ENCODE results near the gene TOMM20.

DNA sequence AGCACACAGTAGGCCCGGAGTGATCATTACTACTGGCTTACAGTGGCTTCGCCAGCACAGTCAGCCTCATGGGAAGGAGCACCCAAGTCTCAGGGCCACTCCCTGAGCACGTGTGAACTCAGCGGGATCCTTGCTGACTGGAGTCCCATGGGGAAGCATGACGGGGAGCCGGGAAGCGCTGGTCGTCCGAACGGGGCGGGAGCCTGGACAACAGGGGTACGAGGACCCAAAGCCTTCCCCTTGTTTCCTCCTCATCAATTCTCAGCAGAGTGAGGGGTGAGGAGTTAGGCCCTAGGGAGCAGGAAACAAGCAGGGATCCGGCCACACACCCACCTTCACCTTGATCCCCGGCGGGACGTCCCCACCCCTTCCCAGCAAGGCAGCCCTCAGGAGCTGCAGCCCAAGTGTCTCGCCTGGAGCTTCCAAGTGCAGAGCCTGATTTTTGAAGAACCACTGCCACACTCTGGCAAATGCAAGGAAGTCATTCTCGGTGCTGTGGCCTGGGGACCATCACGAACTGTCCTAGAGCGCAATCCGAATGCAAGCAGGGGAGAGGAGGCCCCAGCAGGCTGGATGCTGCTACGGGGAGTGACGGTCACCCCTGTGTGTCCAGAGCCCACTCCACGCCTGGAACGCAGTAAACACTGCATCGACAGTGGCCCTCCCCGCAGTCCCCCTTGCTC is 35.5 kb downstream of the TOMM20 start:
- TF ChIP-seq PREB (CRISPR knock-in tag; IDR thresholded peaks at IDR 0.05; ENCODE audit: borderline replicate concordance) (no peak), OVOL2 (CRISPR knock-in tag; IDR thresholded peaks at IDR 0.05; ENCODE audit: borderline replicate concordance) (no peak), ZNF121 (CRISPR knock-in tag; IDR thresholded peaks at IDR 0.05) (no peak), GABPB1 (CRISPR knock-in tag; IDR thresholded peaks at IDR 0.05) (no peak), CTCF (IDR thresholded peaks at IDR 0.05) (no peak), ETV6 (CRISPR knock-in tag; IDR thresholded peaks at IDR 0.05) (no peak), TCF7 (CRISPR knock-in tag; IDR thresholded peaks at IDR 0.05; ENCODE audit: low read depth) (no peak), ATF2 (CRISPR knock-in tag; IDR thresholded peaks at IDR 0.05; ENCODE audit: borderline replicate concordance, low read depth) (no peak), ATF1 (CRISPR knock-in tag; IDR thresholded peaks at IDR 0.05) (no peak), MYBL2 (CRISPR knock-in tag; IDR thresholded peaks at IDR 0.05) (no peak)
